ENCODE data around the gene FAM168A. TPM values are rescaled to one million over a fixed set of nuclear protein-coding genes. Genes with fewer than 3 reads are reported as not detected.

Gene FAM168A
- total RNA-seq, 2 experiments from 2014 or later: 10.1 to 23.7 TPM

DNA sequence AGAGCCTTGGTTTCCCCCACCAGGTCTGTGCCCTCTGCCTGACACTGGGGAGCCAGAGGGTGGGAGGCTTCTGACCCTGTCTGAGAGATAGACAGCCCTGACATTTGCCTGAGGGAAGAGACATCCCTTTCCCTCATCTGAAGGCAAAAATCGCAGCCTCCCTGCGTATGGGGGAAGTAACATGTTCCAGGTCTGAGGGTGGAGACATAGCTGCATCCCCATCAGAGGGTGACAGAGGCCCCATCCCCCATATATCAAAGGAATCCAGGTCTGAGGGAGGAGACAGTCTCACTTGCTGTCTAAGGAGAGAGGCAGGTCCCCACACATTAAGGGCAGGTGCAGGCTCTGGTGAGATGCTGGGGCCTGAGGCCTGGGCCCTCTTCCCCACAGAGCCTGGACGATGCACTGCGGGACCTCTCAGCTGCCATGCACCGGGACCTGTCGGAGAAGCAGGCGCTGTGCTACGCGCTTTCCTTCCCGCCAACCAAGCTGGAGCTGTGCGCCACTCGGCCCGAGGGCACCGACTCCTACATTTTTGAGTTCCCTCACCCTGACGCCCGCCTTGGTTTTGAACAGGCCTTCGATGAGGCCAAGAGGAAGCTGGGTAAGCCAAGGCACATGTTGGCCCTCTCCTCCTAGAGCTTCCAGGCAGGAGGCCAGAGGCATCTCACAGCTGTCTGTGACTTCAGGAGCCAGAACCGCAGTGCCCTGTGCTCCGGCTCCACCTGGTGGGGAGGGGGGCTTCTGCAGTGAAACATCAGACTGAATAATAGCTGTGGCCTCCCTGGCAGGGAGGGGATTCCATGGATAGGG is 237.8 kb downstream of the FAM168A start:
- ChIA-PET CTCF (ENCODE audit: unreplicated experiment) (interaction anchor here (0.8 to 1.6 kb wide), 4 partner anchors 9 to 53 kb away, joined by 3 to 11 read pairs (median 6); no protein-coding TSS in a partner anchor), POLR2A (interaction anchor here (0.6 kb wide), 1 partner anchor 354 kb away, joined by 3 read pairs; no protein-coding TSS in a partner anchor)
- no peaks in the 10 kb centered on the region for H3K36me3 ChIP-seq (ENCODE audit: insufficient read depth, low read length)
- H2AFZ ChIP-seq (ENCODE audit: low read length): no peak overlapping the region
- BruUV-seq (replicated peaks): no TSS peak
- TF ChIP-seq EZH2phosphoT487 (IDR thresholded peaks at IDR 0.05; ENCODE audit: borderline replicate concordance, low read depth, low read length): no peak
- TF ChIP-seq, protein P1, sequence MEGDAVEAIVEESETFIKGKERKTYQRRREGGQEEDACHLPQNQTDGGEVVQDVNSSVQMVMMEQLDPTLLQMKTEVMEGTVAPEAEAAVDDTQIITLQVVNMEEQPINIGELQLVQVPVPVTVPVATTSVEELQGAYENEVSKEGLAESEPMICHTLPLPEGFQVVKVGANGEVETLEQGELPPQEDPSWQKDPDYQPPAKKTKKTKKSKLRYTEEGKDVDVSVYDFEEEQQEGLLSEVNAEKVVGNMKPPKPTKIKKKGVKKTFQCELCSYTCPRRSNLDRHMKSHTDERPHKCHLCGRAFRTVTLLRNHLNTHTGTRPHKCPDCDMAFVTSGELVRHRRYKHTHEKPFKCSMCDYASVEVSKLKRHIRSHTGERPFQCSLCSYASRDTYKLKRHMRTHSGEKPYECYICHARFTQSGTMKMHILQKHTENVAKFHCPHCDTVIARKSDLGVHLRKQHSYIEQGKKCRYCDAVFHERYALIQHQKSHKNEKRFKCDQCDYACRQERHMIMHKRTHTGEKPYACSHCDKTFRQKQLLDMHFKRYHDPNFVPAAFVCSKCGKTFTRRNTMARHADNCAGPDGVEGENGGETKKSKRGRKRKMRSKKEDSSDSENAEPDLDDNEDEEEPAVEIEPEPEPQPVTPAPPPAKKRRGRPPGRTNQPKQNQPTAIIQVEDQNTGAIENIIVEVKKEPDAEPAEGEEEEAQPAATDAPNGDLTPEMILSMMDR (conservative IDR thresholded peaks at IDR 0.05; ENCODE audit: low read length): peak; percentile 83
- H3K79me2 ChIP-seq (ENCODE audit: insufficient read depth, low read depth, low read length): no peaks in the 10 kb centered on the region
- no peak overlapping the region for H3K4me3 ChIP-seq (ENCODE audit: low read depth, low read length, poor library complexity, severe bottlenecking)
- H3K27ac ChIP-seq (ENCODE audit: low read depth, low read length, poor library complexity, severe bottlenecking): no peak overlapping the region
- intact Hi-C loops (cut with micrococcal nuclease; ENCODE audit: unreplicated experiment): no loop called here
- H3K4me2 ChIP-seq (ENCODE audit: low read length): no peak overlapping the region
- no peaks in the 10 kb centered on the region for H3K9me2 ChIP-seq (ENCODE audit: insufficient read depth, low read length)
- no peaks in the 10 kb centered on the region for H3K9me3 ChIP-seq (ENCODE audit: low read length)
- H3K4me1 ChIP-seq (ENCODE audit: insufficient read depth, low read length, poor library complexity, severe bottlenecking): peaks cover 13% of the 10 kb centered on the region
- H4K20me1 ChIP-seq (ENCODE audit: insufficient read depth, low read length): no peaks in the 10 kb centered on the region
- DNase-seq (ENCODE audit: low spot score): peak; percentile 59

- ChIA-PET CTCF (ENCODE audit: unreplicated experiment) (no interaction called here), POLR2A (no interaction called here)
- no peak overlapping the region for H3K4me3 ChIP-seq (ENCODE audit: low read depth, low read length, poor library complexity, severe bottlenecking)
- H2AFZ ChIP-seq (ENCODE audit: low read length): no peak overlapping the region
- H3K27ac ChIP-seq (ENCODE audit: low read depth, low read length, poor library complexity, severe bottlenecking): no peak overlapping the region
- H3K4me1 ChIP-seq (ENCODE audit: insufficient read depth, low read length, poor library complexity, severe bottlenecking): peaks cover 6% of the 10 kb centered on the region
- no peak for DNase-seq (ENCODE audit: low spot score)
- no peaks in the 10 kb centered on the region for H3K9me3 ChIP-seq (ENCODE audit: low read length)
- no peaks in the 10 kb centered on the region for H3K36me3 ChIP-seq (ENCODE audit: insufficient read depth, low read length)
- no peaks in the 10 kb centered on the region for H4K20me1 ChIP-seq (ENCODE audit: insufficient read depth, low read length)
- no TSS peak for BruUV-seq (replicated peaks)
- TF ChIP-seq EZH2phosphoT487 (IDR thresholded peaks at IDR 0.05; ENCODE audit: borderline replicate concordance, low read depth, low read length): no peak
- no peaks in the 10 kb centered on the region for H3K9me2 ChIP-seq (ENCODE audit: insufficient read depth, low read length)
- H3K4me2 ChIP-seq (ENCODE audit: low read length): no peak overlapping the region
- intact Hi-C loops (cut with micrococcal nuclease; ENCODE audit: unreplicated experiment): no loop called here
- H3K79me2 ChIP-seq (ENCODE audit: insufficient read depth, low read depth, low read length): no peaks in the 10 kb centered on the region
Observed at GRCh38 chr11:73359341-73359740, 238.6 kb downstream of the FAM168A start.

DNA sequence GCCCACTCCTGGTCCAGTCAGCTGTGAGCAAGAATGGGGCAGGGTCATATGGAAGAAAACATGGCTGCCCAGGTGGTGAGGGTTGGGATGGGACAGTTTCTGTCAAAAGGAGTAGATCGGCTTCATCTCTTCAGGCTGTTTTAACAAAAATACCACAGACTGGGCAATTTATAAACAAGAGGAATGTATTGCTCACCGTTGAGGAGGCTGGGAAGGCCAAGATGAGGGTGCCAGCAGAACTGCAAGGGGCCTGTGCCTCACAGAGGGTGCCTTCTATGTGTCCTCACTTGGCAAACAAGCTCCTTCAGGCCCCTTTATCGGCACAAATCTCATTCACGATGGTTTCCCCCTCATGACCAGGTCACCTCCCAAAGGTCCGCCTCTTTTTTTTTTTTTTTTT is 239.8 kb downstream of the FAM168A start:
- BruUV-seq (replicated peaks): no TSS peak
- H2AFZ ChIP-seq (ENCODE audit: low read length): no peak overlapping the region
- no peaks in the 10 kb centered on the region for H3K36me3 ChIP-seq (ENCODE audit: insufficient read depth, low read length)
- H4K20me1 ChIP-seq (ENCODE audit: insufficient read depth, low read length): no peaks in the 10 kb centered on the region
- TF ChIP-seq, protein P1 (conservative IDR thresholded peaks at IDR 0.05; ENCODE audit: low read length): no peak
- TF ChIP-seq EZH2phosphoT487 (IDR thresholded peaks at IDR 0.05; ENCODE audit: borderline replicate concordance, low read depth, low read length): no peak
- ChIA-PET POLR2A (interaction anchor here (0.7 kb wide), 1 partner anchor 65 kb away, joined by 4 read pairs; no protein-coding TSS in a partner anchor), CTCF (ENCODE audit: unreplicated experiment) (interaction anchor here (0.6 to 1.0 kb wide), 4 partner anchors 23 to 42 kb away, joined by 3 read pairs; no protein-coding TSS in a partner anchor)
- intact Hi-C loops (cut with micrococcal nuclease; ENCODE audit: unreplicated experiment): no loop called here
- no peak for DNase-seq (ENCODE audit: low spot score)
- no peak overlapping the region for H3K27ac ChIP-seq (ENCODE audit: low read depth, low read length, poor library complexity, severe bottlenecking)
- H3K4me2 ChIP-seq (ENCODE audit: low read length): no peak overlapping the region
- H3K4me3 ChIP-seq (ENCODE audit: low read depth, low read length, poor library complexity, severe bottlenecking): no peak overlapping the region
- no peaks in the 10 kb centered on the region for H3K79me2 ChIP-seq (ENCODE audit: insufficient read depth, low read depth, low read length)
- H3K4me1 ChIP-seq (ENCODE audit: insufficient read depth, low read length, poor library complexity, severe bottlenecking): no peaks in the 10 kb centered on the region
- H3K9me3 ChIP-seq (ENCODE audit: low read length): no peaks in the 10 kb centered on the region
- no peaks in the 10 kb centered on the region for H3K9me2 ChIP-seq (ENCODE audit: insufficient read depth, low read length)
